Hair follicular keratinocyte (primary cell): ENCODE data around the gene BBS1. TPM values are rescaled to one million over a fixed set of nuclear protein-coding genes. Genes with fewer than 3 reads are reported as not detected.

ENCODE experiments used
- total RNA-seq: library from RNA; depleted of rRNA; stranded (reverse); fragments of >200 nt; gene quantifications from 2 replicates; pipeline ENCODE4 v1.2.3, GENCODE V29; 2015

BBS1 gene
- total RNA-seq = 11.6 and 18.0 TPM in 2 replicates

GRCh38 chr11:66510271-66510989 is at the start of gene BBS1:
Gene BBS1 (plus strand): TSS chr11:66510635. CDS start chr11:66510660, 25 bp downstream.

GRCh38 chr11:66466225-66467033 is 44.0 kb upstream of the BBS1 start, which contains the start of gene PELI3:
Gene PELI3 (plus strand): TSS chr11:66466905. CDS start chr11:66468129, 1,224 bp downstream.

GRCh38 chr11:66480117-66480938 is 30.1 kb upstream of the BBS1 start, which contains the start of gene DPP3:
Gene DPP3 (plus strand): TSS chr11:66480434. CDS start chr11:66482201, 1,767 bp downstream.

GRCh38 chr11:66545701-66546367 is 35.4 kb downstream of the BBS1 start, which contains the start of gene ZDHHC24:
Gene ZDHHC24 (minus strand): TSS chr11:66546048. CDS start chr11:66546003, 45 bp downstream.

GRCh38 chr11:66546368-66546965 is 36.0 kb downstream of the BBS1 start, which contains the start of gene ACTN3:
Gene ACTN3 (plus strand): TSS chr11:66546903. CDS start chr11:66546938, 35 bp downstream.

GRCh38 chr11:66568124-66568916 is 57.9 kb downstream of the BBS1 start, which contains the start of gene CTSF:
Gene CTSF (minus strand): TSS chr11:66568606. CDS start chr11:66568486, 120 bp downstream.

Other genes with a start within 250 kb of the BBS1 start
- 161 and 170 TPM in 2 replicates for gene RAB1B, start 242.0 kb upstream of the BBS1 start, total RNA-seq
- 0.11 TPM in 1 of 2 replicates, not detected in the other for gene CNIH2, start 232.5 kb upstream of the BBS1 start, total RNA-seq
- 148 and 150 TPM in 2 replicates for gene YIF1A, start 221.5 kb upstream of the BBS1 start, total RNA-seq
- 0.31 TPM in 1 of 2 replicates, not detected in the other for gene TMEM151A, start 218.7 kb upstream of the BBS1 start, total RNA-seq
- gene CD248, start 193.6 kb upstream of the BBS1 start, total RNA-seq = 0.47 and 1.3 TPM in 2 replicates
- 71.5 and 99.2 TPM in 2 replicates for gene RIN1, start 174.2 kb upstream of the BBS1 start, total RNA-seq
- gene BRMS1, start 165.5 kb upstream of the BBS1 start, total RNA-seq = 64.3 and 101 TPM in 2 replicates
- gene B4GAT1, start 163.0 kb upstream of the BBS1 start, total RNA-seq = 15.6 and 18.1 TPM in 2 replicates
- 3.1 and 6.2 TPM in 2 replicates for gene SLC29A2, start 138.9 kb upstream of the BBS1 start, total RNA-seq
- gene NPAS4, start 89.6 kb upstream of the BBS1 start, total RNA-seq = not detected in 2 replicates
- gene MRPL11, start 71.8 kb upstream of the BBS1 start, total RNA-seq = 73.6 and 93.1 TPM in 2 replicates
- 4.6 and 5.3 TPM in 2 replicates for gene PELI3, start 43.7 kb upstream of the BBS1 start, total RNA-seq
- gene DPP3, start 30.2 kb upstream of the BBS1 start, total RNA-seq = 68.5 and 69.8 TPM in 2 replicates
- 15.3 and 19.8 TPM in 2 replicates for gene ZDHHC24, start 35.4 kb downstream of the BBS1 start, total RNA-seq
- gene ACTN3, start 36.3 kb downstream of the BBS1 start, total RNA-seq = not detected in 2 replicates
- 3.9 and 5.0 TPM in 2 replicates for gene CTSF, start 58.0 kb downstream of the BBS1 start, total RNA-seq
- under 0.01 and 0.19 TPM in 2 replicates for gene CCDC87, start 82.4 kb downstream of the BBS1 start, total RNA-seq
- 20.0 and 24.5 TPM in 2 replicates for gene CCS, start 82.5 kb downstream of the BBS1 start, total RNA-seq
- 28.5 and 54.3 TPM in 2 replicates for gene RBM14, start 106.0 kb downstream of the BBS1 start, total RNA-seq
- gene RBM4, start 128.1 kb downstream of the BBS1 start, total RNA-seq = 79.7 and 80.4 TPM in 2 replicates
- gene RBM4B, start 167.3 kb downstream of the BBS1 start, total RNA-seq = 10.8 and 11.0 TPM in 2 replicates
- 26.7 and 42.9 TPM in 2 replicates for gene SPTBN2, start 218.6 kb downstream of the BBS1 start, total RNA-seq